ENCODE measurements around the gene ROBO1. TPM values are rescaled to one million over a fixed set of nuclear protein-coding genes. Genes with fewer than 3 reads are reported as not detected.

The ROBO1 gene
- total and polyA plus RNA-seq, 2 donors (not counting 3 experiments of a cell fraction or from before 2014, with no cell fraction given): 5.9 to 14.2 TPM

GRCh38 chr3:78606756-78607155, 1161.0 kb downstream of the ROBO1 start:
- H3K27ac ChIP-seq (ENCODE audit: insufficient read depth, low read depth, low read length): no peak overlapping the region
- H3K4me2 ChIP-seq (ENCODE audit: insufficient read depth, low read length): no peak overlapping the region
- H3K9me3 ChIP-seq (replicated peaks; ENCODE audit: control insufficient read depth, insufficient read depth, low read length): no peaks in the 10 kb centered on the region
- H3K9ac ChIP-seq (replicated peaks; ENCODE audit: extremely low read depth, insufficient read depth, low read length): no peak overlapping the region
- no peaks in the 10 kb centered on the region for H3K36me3 ChIP-seq (ENCODE audit: control insufficient read depth in 2 of 2, extremely low read depth in 1 of 2, insufficient read depth in 2 of 2, low read length in 2 of 2)
- BruUV-seq (replicated peaks): no TSS peak
- TF ChIP-seq EZH2 (IDR thresholded peaks at IDR 0.05; ENCODE audit: borderline replicate concordance, low read depth, low read length, severe bottlenecking) (no peak), POLR2A (IDR thresholded peaks at IDR 0.05; ENCODE audit: low read depth, low read length) (no peak), FOS (IDR thresholded peaks at IDR 0.05; ENCODE audit: borderline replicate concordance, insufficient read depth, low read length) (no peak), POLR2AphosphoS5 (IDR thresholded peaks at IDR 0.05; ENCODE audit: insufficient read depth, low read depth, low read length) (no peak), MYC (IDR thresholded peaks at IDR 0.05; ENCODE audit: low read depth, low read length) (no peak), MAX (IDR thresholded peaks at IDR 0.05; ENCODE audit: insufficient read depth, insufficient read length) (no peak), GATA2 (IDR thresholded peaks at IDR 0.05; ENCODE audit: insufficient read depth, insufficient read length, low read depth, low read length) (no peak), CTCF (IDR thresholded peaks at IDR 0.05; ENCODE audit: extremely low read depth in 1 of 2, insufficient read depth in 1 of 2, low read depth in 1 of 2, low read length in 2 of 2) (no peak), JUN (IDR thresholded peaks at IDR 0.05; ENCODE audit: borderline replicate concordance, insufficient read depth, insufficient read length, low read depth) (no peak)
- intact Hi-C loops (cut with micrococcal nuclease): no loop called here
- no peaks in the 10 kb centered on the region for H3K79me2 ChIP-seq (ENCODE audit: control insufficient read depth, insufficient read depth, low read length)
- no peaks in the 10 kb centered on the region for H3K27me3 ChIP-seq (ENCODE audit: control insufficient read depth in 2 of 2, insufficient read depth in 2 of 2, low read length in 2 of 2)
- DNase-seq (ENCODE audit: low read depth, low spot score) (no peak), FAIRE-seq (no peak)
- H3K9me1 ChIP-seq (replicated peaks; ENCODE audit: control insufficient read depth, extremely low read depth, insufficient read depth, low read length): no peaks in the 10 kb centered on the region
- H3K4me1 ChIP-seq (ENCODE audit: control insufficient read depth, extremely low read depth, insufficient read depth, low read length): no peaks in the 10 kb centered on the region
- ChIA-PET CTCF (no interaction called here), POLR2A (no interaction called here)
- H4K20me1 ChIP-seq (replicated peaks; ENCODE audit: control insufficient read depth, extremely low read depth, insufficient read depth, low read length): no peaks in the 10 kb centered on the region
- dilution Hi-C loops (cut with MboI; ENCODE audit: extremely low pct_ligation_motif_present, low sequenced_read_pairs): no loop called here
- no peak overlapping the region for H2AFZ ChIP-seq (ENCODE audit: low read depth, low read length)
- H3K4me3 ChIP-seq (replicated peaks in 1 of 3; ENCODE audit: insufficient read depth in 1 of 3, low read depth in 1 of 3, low read length in 3 of 3): no peak overlapping the region

All from endothelial cell of umbilical vein (primary cell).